RWPE2 (cell line): ENCODE results near the gene BMPER.

Source experiments
- ATAC-seq: fragments of 200-7000 bp; cut with Tn5 transposase; 3 replicates; pipeline ENCODE4 v1.9.1; 2021; ENCODE audit warnings: low read depth
- DNase-seq: peaks from one replicate; pipeline ENCODE4 v3.0.0-alpha.2; 2020; ENCODE audit warnings: low spot score
- H3K27ac ChIP-seq: fragments of 450-650 bp; 2 replicates; pipeline ENCODE4 v1.5.1; 2017; ENCODE audit warnings: mild to moderate bottlenecking; ENCODE audit not compliant: poor library complexity, severe bottlenecking
- H3K27me3 ChIP-seq: fragments of 250-450 bp; sonication (Bioruptor Pico); 2 replicates; pipeline ENCODE4 v1.5.1; 2021; ENCODE audit warnings: mild to moderate bottlenecking, moderate library complexity; ENCODE audit not compliant: insufficient read depth, poor library complexity, severe bottlenecking
- H3K36me3 ChIP-seq: fragments of 250-450 bp; sonication (Bioruptor Pico); 2 replicates; pipeline ENCODE4 v1.5.1; 2020; ENCODE audit warnings: low read depth, mild to moderate bottlenecking, moderate library complexity
- H3K4me1 ChIP-seq: fragments of 250-450 bp; sonication (Bioruptor Pico); 2 replicates; pipeline ENCODE4 v1.5.1; 2021; ENCODE audit warnings: mild to moderate bottlenecking, moderate library complexity; ENCODE audit not compliant: insufficient read depth, poor library complexity, severe bottlenecking
- H3K4me3 ChIP-seq: fragments of 250-450 bp; sonication (Bioruptor Pico); 2 replicates; pipeline ENCODE4 v1.5.1; 2021; ENCODE audit warnings: mild to moderate bottlenecking, moderate library complexity; ENCODE audit not compliant: severe bottlenecking
- H3K9me3 ChIP-seq: fragments of 250-450 bp; sonication (Bioruptor Pico); 2 replicates; pipeline ENCODE4 v1.5.1; 2021; ENCODE audit warnings: mild to moderate bottlenecking, moderate library complexity; ENCODE audit not compliant: severe bottlenecking
- CTCF ChIP-seq: fragments of 450-650 bp; IDR thresholded peaks from one replicate; pipeline ENCODE4 v1.5.1; 2017; ENCODE audit warnings: mild to moderate bottlenecking, moderate library complexity; ENCODE audit not compliant: poor library complexity, severe bottlenecking

BMPER gene

GRCh38 chr7:34156336-34156735 lies 251.0 kb downstream of the BMPER start:
- no peak for ATAC-seq
- H3K27ac ChIP-seq = no peak overlapping the region
- DNase-seq = no peak
- no peaks in the 10 kb centered on the region for H3K36me3 ChIP-seq
- no peaks in the 10 kb centered on the region for H3K27me3 ChIP-seq
- peaks cover 4% of the 10 kb centered on the region for H3K4me1 ChIP-seq
- no peak overlapping the region for H3K4me3 ChIP-seq
- TF ChIP-seq CTCF = no peak
- H3K9me3 ChIP-seq = no peaks in the 10 kb centered on the region

GRCh38 chr7:34157137-34157536 lies 251.8 kb downstream of the BMPER start:
- peaks cover 4% of the 10 kb centered on the region for H3K4me1 ChIP-seq

GRCh38 chr7:34158368-34159153 lies 253.2 kb downstream of the BMPER start:
- peak; percentile 17 for TF ChIP-seq CTCF
- Histone ChIP-seq H3K9me3 (no peaks in the 10 kb centered on the region), H3K4me3 (no peak overlapping the region), H3K27me3 (no peaks in the 10 kb centered on the region), H3K27ac (no peak overlapping the region), H3K36me3 (no peaks in the 10 kb centered on the region), H3K4me1 (peaks cover 4% of the 10 kb centered on the region)
- DNase-seq (no peak), ATAC-seq (no peak)

More at GRCh38 chr7:34157137-34157536, 251.8 kb downstream of the BMPER start:
- ATAC-seq = no peak
- no peak for DNase-seq
- no peaks in the 10 kb centered on the region for H3K9me3 ChIP-seq
- no peak overlapping the region for H3K4me3 ChIP-seq
- no peak overlapping the region for H3K27ac ChIP-seq
- no peaks in the 10 kb centered on the region for H3K36me3 ChIP-seq
- TF ChIP-seq CTCF = no peak
- no peaks in the 10 kb centered on the region for H3K27me3 ChIP-seq

- H3K36me3 ChIP-seq = no peaks in the 10 kb centered on the region
- no peak for TF ChIP-seq CTCF
- H3K27ac ChIP-seq = no peak overlapping the region
- DNase-seq = no peak
- no peak overlapping the region for H3K4me3 ChIP-seq
- no peaks in the 10 kb centered on the region for H3K9me3 ChIP-seq
- no peaks in the 10 kb centered on the region for H3K27me3 ChIP-seq
- peaks cover 4% of the 10 kb centered on the region for H3K4me1 ChIP-seq
- ATAC-seq = no peak
These were observed 255.0 kb downstream of the BMPER start for GRCh38 chr7:34160261-34160752.

GRCh38 chr7:34162027-34162565 lies 256.8 kb downstream of the BMPER start:
- DNase-seq (no peak), ATAC-seq (no peak)
- Histone ChIP-seq H3K9me3 (no peaks in the 10 kb centered on the region), H3K4me3 (no peak overlapping the region), H3K36me3 (no peaks in the 10 kb centered on the region), H3K4me1 (no peaks in the 10 kb centered on the region), H3K27me3 (no peaks in the 10 kb centered on the region), H3K27ac (no peak overlapping the region)
- no peak for TF ChIP-seq CTCF
